ENCODE measurements around the gene BZW1. TPM values are rescaled to one million over a fixed set of nuclear protein-coding genes. Genes with fewer than 3 reads are reported as not detected.

The BZW1 gene
- polyA plus RNA-seq, 3 donors from 2014 or later, result 354 to 367 (median 365) TPM

GRCh38 chr2:200828572-200829257, 17.0 kb downstream of the BZW1 start:
- H3K9me3 Mint-ChIP-seq, result no peaks in the 10 kb centered on the region
- peaks cover 2 to 14% of the 10 kb centered on the region in 2 donors for H3K4me1 Mint-ChIP-seq
- no peak overlapping the region for H3K4me3 Mint-ChIP-seq
- DNase-seq, result no peak
- peaks cover 0 to 3% (median 3%) of the 10 kb centered on the region in 3 donors for H3K36me3 Mint-ChIP-seq
- H3K27me3 Mint-ChIP-seq (ENCODE audit: low read depth in 3 of 3), result peaks cover 0 to 8% (median 3%) of the 10 kb centered on the region in 3 donors
- peak overlapping the region in 1 of 6 donors; percentile 31 for H3K27ac Mint-ChIP-seq

DNA sequence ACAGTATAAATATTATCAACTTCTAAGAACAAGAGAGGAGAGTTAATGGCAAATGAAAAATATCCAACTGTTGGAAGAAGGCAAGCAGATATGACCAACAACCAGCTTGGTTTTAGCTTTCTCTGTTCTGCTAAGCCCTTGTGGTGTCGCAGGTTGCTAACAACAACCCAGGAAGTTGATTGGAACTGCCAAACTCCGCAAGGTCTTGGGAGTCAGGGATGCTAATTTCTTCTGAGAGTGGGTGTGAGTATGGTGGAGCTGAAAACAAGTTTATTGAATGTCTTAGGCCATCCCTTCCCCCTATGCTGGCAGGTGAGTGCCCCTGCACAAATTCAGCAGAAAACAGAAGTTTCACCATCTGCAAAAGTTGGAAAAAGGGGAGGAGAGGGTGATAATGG, 17.5 kb downstream of the BZW1 start:
- Mint-ChIP-seq H3K27me3 (ENCODE audit: low read depth in 3 of 3) (peaks cover 0 to 8% (median 3%) of the 10 kb centered on the region in 3 donors), H3K4me3 (no peak overlapping the region), H3K27ac (peak overlapping the region in 1 of 6 donors; percentile 23), H3K36me3 (peaks cover 0 to 3% (median 3%) of the 10 kb centered on the region in 3 donors), H3K9me3 (no peaks in the 10 kb centered on the region), H3K4me1 (peaks cover 2 to 14% of the 10 kb centered on the region in 2 donors)
- no peak for DNase-seq

DNA sequence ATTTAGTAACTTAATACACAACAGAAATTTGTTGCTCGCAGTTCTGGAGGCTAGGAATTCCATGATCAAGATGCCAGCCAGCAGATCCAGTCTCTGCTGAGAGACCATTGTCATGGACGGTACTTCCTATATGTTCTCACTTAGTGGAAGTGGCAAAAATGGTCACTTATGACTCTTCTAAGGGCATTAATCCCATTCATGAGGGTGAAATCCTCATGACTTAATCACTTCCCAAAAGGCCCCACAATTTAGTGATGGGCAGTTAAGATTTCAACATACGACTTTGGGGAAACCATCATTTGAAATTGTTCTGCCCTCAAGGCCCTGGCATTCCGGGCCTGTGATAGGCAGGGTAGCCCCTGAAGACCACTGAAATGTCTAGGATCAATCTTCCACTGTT, 23.0 kb downstream of the BZW1 start:
- Mint-ChIP-seq H3K9me3 (peaks cover 3 to 13% (median 6%) of the 10 kb centered on the region in 6 donors), H3K27me3 (ENCODE audit: low read depth in 3 of 3) (peaks cover 1 to 2% (median 2%) of the 10 kb centered on the region in 3 donors), H3K36me3 (peaks cover 0 to 4% (median 0%) of the 10 kb centered on the region in 3 donors), H3K4me1 (no peaks in the 10 kb centered on the region), H3K4me3 (no peak overlapping the region), H3K27ac (no peak overlapping the region)
- DNase-seq, result no peak

GRCh38 chr2:200839513-200839912, 27.8 kb downstream of the BZW1 start:
- H3K9me3 Mint-ChIP-seq, result peaks cover 3 to 13% (median 6%) of the 10 kb centered on the region in 6 donors

DNA sequence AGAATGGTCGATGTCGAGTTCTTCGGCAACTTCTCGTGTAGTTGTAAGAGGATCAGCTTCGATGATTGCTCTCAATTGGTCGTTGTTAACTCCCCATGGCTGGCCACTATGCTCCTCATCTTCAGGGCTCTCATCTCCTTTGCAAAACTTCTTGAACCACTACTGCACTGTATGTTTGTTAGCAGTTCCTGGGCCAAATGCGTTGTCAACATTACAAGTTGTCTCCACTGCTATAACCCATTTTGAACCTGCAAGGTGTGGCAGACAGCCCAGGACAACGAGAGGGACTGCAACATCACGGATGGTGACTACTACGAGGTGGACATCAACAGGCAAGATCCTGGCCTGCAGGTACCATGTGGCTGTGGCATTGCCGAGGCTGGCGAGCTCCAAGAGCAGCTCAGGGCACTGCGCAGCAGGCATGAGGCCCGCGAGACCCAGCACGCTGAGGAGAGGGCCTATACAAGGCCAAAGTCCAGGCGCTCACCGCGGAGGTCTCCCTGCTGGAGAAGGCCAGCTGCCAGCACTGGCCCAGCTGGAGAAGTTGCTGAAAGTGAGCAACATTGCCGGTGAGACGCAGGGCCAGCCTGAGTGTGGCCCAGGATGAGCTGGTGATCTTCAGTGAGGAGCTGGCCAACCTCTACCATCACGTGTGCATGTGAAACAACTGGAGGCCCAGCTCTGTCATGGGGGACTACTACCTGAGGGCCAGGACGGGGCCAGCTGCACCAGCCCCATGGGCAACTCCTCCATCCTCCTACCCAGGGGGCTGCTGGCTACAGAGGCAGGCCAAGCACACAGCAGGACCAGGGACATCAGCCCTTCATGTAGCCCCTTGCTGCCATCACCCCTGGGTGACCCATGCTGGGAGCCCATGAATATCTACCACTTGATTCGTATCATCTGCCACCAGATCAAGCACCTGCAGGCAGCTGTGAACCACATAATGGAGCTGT, 32.6 kb downstream of the BZW1 start:
- DNase-seq, result no peak
- Mint-ChIP-seq H3K9me3 (peaks cover 0 to 1% (median 0%) of the 10 kb centered on the region in 6 donors), H3K27me3 (ENCODE audit: low read depth in 3 of 3) (peaks cover 3 to 4% (median 3%) of the 10 kb centered on the region in 3 donors), H3K36me3 (no peaks in the 10 kb centered on the region), H3K4me3 (no peak overlapping the region), H3K27ac (peak overlapping the region in 1 of 6 donors; percentile 23), H3K4me1 (no peaks in the 10 kb centered on the region)

More at GRCh38 chr2:200839513-200839912, 27.8 kb downstream of the BZW1 start:
- H3K27ac Mint-ChIP-seq, result no peak overlapping the region
- H3K4me3 Mint-ChIP-seq, result no peak overlapping the region
- H3K36me3 Mint-ChIP-seq, result peaks cover 0 to 4% (median 0%) of the 10 kb centered on the region in 3 donors
- DNase-seq, result no peak
- peaks cover 0 to 2% (median 2%) of the 10 kb centered on the region in 3 donors for H3K27me3 Mint-ChIP-seq (ENCODE audit: low read depth in 3 of 3)
- no peaks in the 10 kb centered on the region for H3K4me1 Mint-ChIP-seq

GRCh38 chr2:200845194-200845593, 33.5 kb downstream of the BZW1 start:
- peaks cover 0 to under 1% (median 0%) of the 10 kb centered on the region in 3 donors for H3K36me3 Mint-ChIP-seq
- DNase-seq, result no peak
- no peak overlapping the region for H3K27ac Mint-ChIP-seq
- no peaks in the 10 kb centered on the region for H3K4me1 Mint-ChIP-seq
- H3K4me3 Mint-ChIP-seq, result no peak overlapping the region
- peaks cover 0 to 1% (median 0%) of the 10 kb centered on the region in 6 donors for H3K9me3 Mint-ChIP-seq
- peaks cover 4 to 7% (median 6%) of the 10 kb centered on the region in 3 donors for H3K27me3 Mint-ChIP-seq (ENCODE audit: low read depth in 3 of 3)

DNA sequence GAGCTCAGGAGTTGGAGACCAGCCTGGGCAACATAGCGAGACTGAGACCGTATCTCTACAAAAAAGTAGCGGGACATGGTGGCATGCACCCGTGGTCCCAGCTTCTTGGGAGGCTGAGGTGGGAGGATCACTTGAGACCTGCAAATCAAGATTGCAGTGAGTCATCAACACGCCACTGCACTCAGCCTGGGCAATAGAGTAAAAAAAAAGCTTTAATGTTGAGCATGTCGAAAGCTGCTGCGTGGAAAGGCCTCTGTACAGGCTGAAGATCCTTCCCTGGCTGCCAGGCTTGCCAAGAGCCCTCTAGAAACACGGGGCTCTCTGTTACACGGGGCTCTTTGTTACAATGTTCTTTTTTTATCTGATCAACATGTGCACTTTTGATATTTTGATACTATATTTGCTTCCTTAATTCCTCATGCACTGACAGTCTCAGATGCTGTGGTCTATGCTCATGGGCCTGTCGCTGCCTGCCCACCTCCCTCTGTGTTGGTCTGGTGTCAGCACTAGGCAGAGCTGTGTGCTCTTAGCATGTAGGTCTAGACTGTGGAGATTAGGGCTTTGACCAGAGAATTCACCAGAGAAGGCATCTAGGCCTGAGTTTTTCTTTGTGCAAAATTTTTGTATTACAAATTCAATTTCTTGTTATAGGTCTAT, 34.1 kb downstream of the BZW1 start:
- Mint-ChIP-seq H3K36me3 (peaks cover under 1 to 6% (median 5%) of the 10 kb centered on the region in 3 donors), H3K27me3 (ENCODE audit: low read depth in 3 of 3) (peaks cover 7 to 13% (median 10%) of the 10 kb centered on the region in 3 donors), H3K27ac (no peak overlapping the region), H3K9me3 (peaks cover 0 to 1% (median 0%) of the 10 kb centered on the region in 6 donors), H3K4me3 (no peak overlapping the region), H3K4me1 (no peaks in the 10 kb centered on the region)
- DNase-seq, result no peak

- H3K36me3 Mint-ChIP-seq, result peaks cover 10 to 17% (median 17%) of the 10 kb centered on the region in 3 donors
Observed at GRCh38 chr2:200847269-200847668, 35.6 kb downstream of the BZW1 start.

DNA sequence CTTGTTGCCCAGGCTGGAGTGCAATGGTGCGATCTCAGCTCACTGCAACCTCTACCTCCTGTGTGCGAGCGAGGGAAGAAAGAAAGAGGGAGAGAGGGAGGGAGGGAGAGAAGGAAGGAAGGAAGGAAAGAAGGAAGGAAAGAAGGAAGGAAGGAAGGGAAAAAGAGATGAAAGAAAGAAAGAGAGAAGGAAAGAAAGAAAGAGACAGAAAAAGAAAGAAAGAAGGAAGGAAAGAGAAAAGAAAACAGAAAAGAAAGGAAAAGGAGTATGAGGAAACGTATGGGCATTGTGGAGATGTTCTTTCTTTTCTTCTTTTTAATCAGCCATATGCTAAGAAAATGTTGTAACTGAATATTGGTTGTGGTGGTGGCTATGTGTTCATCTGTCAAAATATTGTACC, 36.2 kb downstream of the BZW1 start:
- peaks cover 16 to 24% (median 23%) of the 10 kb centered on the region in 3 donors for H3K36me3 Mint-ChIP-seq
- H3K4me3 Mint-ChIP-seq, result no peak overlapping the region
- peaks cover 5 to 15% of the 10 kb centered on the region in 2 donors for H3K4me1 Mint-ChIP-seq
- no peak for DNase-seq
- H3K27ac Mint-ChIP-seq, result peak overlapping the region in 1 of 6 donors; percentile 53
- peaks cover 0 to 1% (median 0%) of the 10 kb centered on the region in 6 donors for H3K9me3 Mint-ChIP-seq
- H3K27me3 Mint-ChIP-seq (ENCODE audit: low read depth in 3 of 3), result peaks cover 14 to 29% (median 16%) of the 10 kb centered on the region in 3 donors

More at GRCh38 chr2:200847269-200847668, 35.6 kb downstream of the BZW1 start:
- Mint-ChIP-seq H3K27ac (peak overlapping the region in 1 of 6 donors; percentile 53), H3K27me3 (ENCODE audit: low read depth in 3 of 3) (peaks cover 13 to 23% (median 14%) of the 10 kb centered on the region in 3 donors), H3K4me3 (no peak overlapping the region), H3K9me3 (peaks cover 0 to 1% (median 0%) of the 10 kb centered on the region in 6 donors), H3K4me1 (peaks cover 0 to 9% of the 10 kb centered on the region in 2 donors)
- DNase-seq, result no peak

DNA sequence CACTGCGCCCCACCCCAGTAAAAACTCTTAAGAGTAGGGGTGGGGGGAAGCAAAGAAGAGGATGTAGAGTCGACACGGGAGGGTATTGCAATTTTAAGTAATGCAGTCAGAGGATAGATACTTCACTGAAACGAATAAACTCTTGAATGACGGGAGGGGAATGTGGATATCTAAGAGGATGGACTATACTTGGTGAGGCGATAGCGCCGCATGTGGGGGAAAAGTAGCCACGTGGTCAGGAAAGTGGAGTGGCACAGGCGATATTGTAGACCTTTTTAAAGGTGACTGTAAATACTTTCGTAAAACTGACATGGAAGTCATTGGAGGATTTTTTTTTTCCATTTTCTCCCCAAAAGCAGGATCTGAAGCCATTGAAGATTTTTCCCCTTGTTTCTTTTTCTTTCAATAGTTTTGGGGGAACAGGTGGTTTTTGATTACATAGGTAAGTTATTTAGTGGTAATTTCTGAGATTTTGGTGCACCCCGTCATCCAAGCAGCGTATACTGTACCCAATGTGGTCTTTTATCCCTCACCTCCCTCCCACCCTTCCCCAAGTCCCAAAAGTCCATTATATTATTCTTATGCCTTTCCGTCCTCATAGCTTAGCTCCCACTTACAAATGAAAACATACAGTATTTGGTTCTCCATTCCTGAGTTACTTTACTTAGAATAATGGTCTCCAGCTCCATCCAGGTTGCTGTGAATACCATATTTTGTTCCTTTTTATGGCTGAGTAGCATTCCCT, 39.0 kb downstream of the BZW1 start:
- Mint-ChIP-seq H3K27ac (peak overlapping the region; percentile 51 to 82 (median 74)), H3K36me3 (peaks cover 25 to 43% (median 35%) of the 10 kb centered on the region in 3 donors), H3K9me3 (peaks cover 0 to 1% (median 0%) of the 10 kb centered on the region in 6 donors), H3K4me3 (peak overlapping the region in 1 of 5 donors; percentile 35), H3K4me1 (peaks cover 7 to 26% of the 10 kb centered on the region in 2 donors), H3K27me3 (ENCODE audit: low read depth in 3 of 3) (peaks cover 18 to 36% (median 24%) of the 10 kb centered on the region in 3 donors)
- DNase-seq, result peak in 1 of 3 donors; percentile 17

GRCh38 chr2:200851398-200852248, 39.9 kb downstream of the BZW1 start:
- peak overlapping the region; percentile 51 to 83 (median 74) for H3K27ac Mint-ChIP-seq
- H3K4me1 Mint-ChIP-seq, result peaks cover 12 to 31% of the 10 kb centered on the region in 2 donors
- peaks cover 17 to 40% (median 29%) of the 10 kb centered on the region in 3 donors for H3K27me3 Mint-ChIP-seq (ENCODE audit: low read depth in 3 of 3)
- H3K9me3 Mint-ChIP-seq, result peaks cover 0 to 1% (median 0%) of the 10 kb centered on the region in 6 donors
- peaks cover 29 to 48% (median 39%) of the 10 kb centered on the region in 3 donors for H3K36me3 Mint-ChIP-seq
- DNase-seq, result peak in 1 of 3 donors; percentile 22
- H3K4me3 Mint-ChIP-seq, result peak overlapping the region in 2 of 5 donors; percentile 10 to 35
